Lower leg skin (tissue), 3 donors: Measurements from ENCODE around the gene KLK8.

Experiments used
- POLR2A ChIP-seq, 2 donors: fragments of 450-650 bp; IDR thresholded peaks; one replicate each; pipeline ENCODE4 v1.6.1; 2016 to 2017; ENCODE audit warnings: antibody characterized with exemption in 2 of 2, mild to moderate bottlenecking in 1 of 2, moderate library complexity in 1 of 2
- TF ChIP-seq, protein P1 (sequence below), 3 donors: fragments of 450-650 bp; IDR thresholded peaks; one replicate each; pipeline ENCODE4 v1.5.1; 2016; ENCODE audit warnings: antibody characterized with exemption in 3 of 3, mild to moderate bottlenecking in 3 of 3, moderate library complexity in 2 of 3

DNA sequence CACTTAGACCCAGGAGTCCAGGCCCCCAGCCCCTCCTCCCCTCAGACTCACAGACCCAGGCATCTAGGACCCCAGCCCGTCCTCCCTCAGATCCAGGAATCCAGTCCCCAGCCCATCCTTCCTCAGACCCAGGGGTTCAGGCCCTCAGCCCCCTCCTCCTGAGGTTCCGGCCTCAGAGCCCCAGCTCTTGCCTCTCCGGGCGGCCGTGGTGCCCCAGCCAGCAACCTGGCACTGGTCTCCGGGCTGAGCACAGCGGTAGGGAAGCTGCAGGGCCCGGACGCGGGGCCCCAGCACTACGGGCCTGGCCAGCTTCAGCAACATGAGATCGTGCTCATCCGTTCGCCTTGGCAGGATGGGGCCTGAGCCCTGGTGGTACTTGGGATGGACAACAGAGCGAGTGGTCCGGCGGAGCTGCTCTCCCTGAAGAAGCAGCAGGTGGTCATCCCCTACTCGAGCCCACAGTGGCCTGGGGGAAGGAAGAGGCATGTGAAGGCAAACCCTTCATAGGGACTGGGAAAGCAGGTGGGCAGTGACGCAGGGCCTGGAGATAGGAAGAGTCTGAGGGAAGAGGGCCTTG, 14.4 kb upstream of the KLK8 start:
- TF ChIP-seq, protein P1, sequence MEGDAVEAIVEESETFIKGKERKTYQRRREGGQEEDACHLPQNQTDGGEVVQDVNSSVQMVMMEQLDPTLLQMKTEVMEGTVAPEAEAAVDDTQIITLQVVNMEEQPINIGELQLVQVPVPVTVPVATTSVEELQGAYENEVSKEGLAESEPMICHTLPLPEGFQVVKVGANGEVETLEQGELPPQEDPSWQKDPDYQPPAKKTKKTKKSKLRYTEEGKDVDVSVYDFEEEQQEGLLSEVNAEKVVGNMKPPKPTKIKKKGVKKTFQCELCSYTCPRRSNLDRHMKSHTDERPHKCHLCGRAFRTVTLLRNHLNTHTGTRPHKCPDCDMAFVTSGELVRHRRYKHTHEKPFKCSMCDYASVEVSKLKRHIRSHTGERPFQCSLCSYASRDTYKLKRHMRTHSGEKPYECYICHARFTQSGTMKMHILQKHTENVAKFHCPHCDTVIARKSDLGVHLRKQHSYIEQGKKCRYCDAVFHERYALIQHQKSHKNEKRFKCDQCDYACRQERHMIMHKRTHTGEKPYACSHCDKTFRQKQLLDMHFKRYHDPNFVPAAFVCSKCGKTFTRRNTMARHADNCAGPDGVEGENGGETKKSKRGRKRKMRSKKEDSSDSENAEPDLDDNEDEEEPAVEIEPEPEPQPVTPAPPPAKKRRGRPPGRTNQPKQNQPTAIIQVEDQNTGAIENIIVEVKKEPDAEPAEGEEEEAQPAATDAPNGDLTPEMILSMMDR (IDR thresholded peaks at IDR 0.05), result no peak
- TF ChIP-seq POLR2A (IDR thresholded peaks at IDR 0.05), result no peak
